Measurements from ENCODE around the gene OPCML. TPM values are rescaled to one million over a fixed set of nuclear protein-coding genes. Genes with fewer than 3 reads are reported as not detected.

Gene OPCML
- total RNA-seq, 1 experiment from 2014 or later = 0.13 TPM

GRCh38 chr11:133240908-133241655 lies 291.2 kb downstream of the OPCML start:
- no peaks in the 10 kb centered on the region for H3K27me3 ChIP-seq (replicated peaks; ENCODE audit: insufficient read depth, low read depth, low read length, poor library complexity)
- intact Hi-C loops (cut with micrococcal nuclease; ENCODE audit: unreplicated experiment) = no loop called here
- POLR2A ChIA-PET (ENCODE audit: low non-redundant PET) = no interaction called here
- H3K4me1 ChIP-seq (ENCODE audit: insufficient read depth, low read length, poor library complexity, severe bottlenecking) = no peaks in the 10 kb centered on the region
- no peak for DNase-seq (ENCODE audit: low spot score)
- no peak for TF ChIP-seq CTCF (conservative IDR thresholded peaks at IDR 0.05; ENCODE audit: low read depth, low read length)
- no peak for TF ChIP-seq EZH2 (IDR thresholded peaks at IDR 0.05; ENCODE audit: borderline replicate concordance, low read depth, low read length, poor library complexity, severe bottlenecking)
- no peak overlapping the region for H3K4me3 ChIP-seq (ENCODE audit: low read depth, low read length, poor library complexity, severe bottlenecking)
- no peaks in the 10 kb centered on the region for H3K9me3 ChIP-seq (ENCODE audit: low read depth, low read length, poor library complexity, severe bottlenecking)
- no peaks in the 10 kb centered on the region for H3K36me3 ChIP-seq (ENCODE audit: insufficient read depth, low read length, poor library complexity, severe bottlenecking)
- CTCF ChIA-PET = no interaction called here
- BruUV-seq (replicated peaks) = no TSS peak
- H3K27ac ChIP-seq (ENCODE audit: low read depth, low read length, poor library complexity, severe bottlenecking) = no peak overlapping the region

- intact Hi-C loops (cut with micrococcal nuclease; ENCODE audit: unreplicated experiment) = no loop called here
- ChIA-PET POLR2A (ENCODE audit: low non-redundant PET) (no interaction called here), CTCF (no interaction called here)
- no TSS peak for BruUV-seq (replicated peaks)
- Histone ChIP-seq H3K4me3 (ENCODE audit: low read depth, low read length, poor library complexity, severe bottlenecking) (no peak overlapping the region), H3K4me1 (ENCODE audit: insufficient read depth, low read length, poor library complexity, severe bottlenecking) (no peaks in the 10 kb centered on the region), H3K36me3 (ENCODE audit: insufficient read depth, low read length, poor library complexity, severe bottlenecking) (no peaks in the 10 kb centered on the region), H3K9me3 (ENCODE audit: low read depth, low read length, poor library complexity, severe bottlenecking) (no peaks in the 10 kb centered on the region), H3K27ac (ENCODE audit: low read depth, low read length, poor library complexity, severe bottlenecking) (no peak overlapping the region), H3K27me3 (replicated peaks; ENCODE audit: insufficient read depth, low read depth, low read length, poor library complexity) (no peaks in the 10 kb centered on the region)
- DNase-seq (ENCODE audit: low spot score) = no peak
- TF ChIP-seq CTCF (conservative IDR thresholded peaks at IDR 0.05; ENCODE audit: low read depth, low read length) = no peak
- TF ChIP-seq EZH2 (IDR thresholded peaks at IDR 0.05; ENCODE audit: borderline replicate concordance, low read depth, low read length, poor library complexity, severe bottlenecking) = no peak
These were observed 292.7 kb downstream of the OPCML start for GRCh38 chr11:133239575-133239974.

GRCh38 chr11:133238495-133238894 lies 293.8 kb downstream of the OPCML start:
- POLR2A ChIA-PET (ENCODE audit: low non-redundant PET) = no interaction called here
- H3K9me3 ChIP-seq (ENCODE audit: low read depth, low read length, poor library complexity, severe bottlenecking) = no peaks in the 10 kb centered on the region
- no peak for TF ChIP-seq EZH2 (IDR thresholded peaks at IDR 0.05; ENCODE audit: borderline replicate concordance, low read depth, low read length, poor library complexity, severe bottlenecking)
- no peak for TF ChIP-seq CTCF (conservative IDR thresholded peaks at IDR 0.05; ENCODE audit: low read depth, low read length)
- CTCF ChIA-PET = no interaction called here
- H3K4me1 ChIP-seq (ENCODE audit: insufficient read depth, low read length, poor library complexity, severe bottlenecking) = no peaks in the 10 kb centered on the region
- intact Hi-C loops (cut with micrococcal nuclease; ENCODE audit: unreplicated experiment) = no loop called here
- H3K27ac ChIP-seq (ENCODE audit: low read depth, low read length, poor library complexity, severe bottlenecking) = no peak overlapping the region
- no TSS peak for BruUV-seq (replicated peaks)
- no peaks in the 10 kb centered on the region for H3K36me3 ChIP-seq (ENCODE audit: insufficient read depth, low read length, poor library complexity, severe bottlenecking)
- no peaks in the 10 kb centered on the region for H3K27me3 ChIP-seq (replicated peaks; ENCODE audit: insufficient read depth, low read depth, low read length, poor library complexity)
- no peak for DNase-seq (ENCODE audit: low spot score)
- H3K4me3 ChIP-seq (ENCODE audit: low read depth, low read length, poor library complexity, severe bottlenecking) = no peak overlapping the region

Measured in A673 (cell line).